ENCODE data around the gene MAP4K5.
"Not testable (repeated sequence)": the region's sequence is repeated elsewhere in the genome, so short reads cannot be mapped to it uniquely, and the experiment has no call there.

DNA sequence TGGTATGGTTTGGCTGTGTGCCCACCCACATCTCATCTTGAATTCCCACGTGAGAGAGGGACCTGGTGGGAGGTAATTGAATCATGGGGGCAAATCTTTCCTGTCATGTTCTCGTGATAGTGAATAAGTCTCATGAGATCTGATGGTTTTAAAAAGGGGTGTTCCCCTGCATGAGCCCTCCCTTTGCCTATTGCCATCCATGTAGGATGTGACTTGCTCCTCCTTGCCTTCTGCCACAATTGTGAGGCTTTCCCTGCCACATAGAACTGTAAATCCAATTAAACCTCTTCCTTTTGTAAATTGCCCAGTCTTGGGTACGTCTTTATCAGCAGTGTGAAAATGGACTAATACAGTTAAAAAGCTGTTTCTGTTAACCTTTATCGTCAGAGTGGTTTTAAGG lies 5.7 kb upstream of the MAP4K5 start:
- TF ChIP-seq, protein P1, sequence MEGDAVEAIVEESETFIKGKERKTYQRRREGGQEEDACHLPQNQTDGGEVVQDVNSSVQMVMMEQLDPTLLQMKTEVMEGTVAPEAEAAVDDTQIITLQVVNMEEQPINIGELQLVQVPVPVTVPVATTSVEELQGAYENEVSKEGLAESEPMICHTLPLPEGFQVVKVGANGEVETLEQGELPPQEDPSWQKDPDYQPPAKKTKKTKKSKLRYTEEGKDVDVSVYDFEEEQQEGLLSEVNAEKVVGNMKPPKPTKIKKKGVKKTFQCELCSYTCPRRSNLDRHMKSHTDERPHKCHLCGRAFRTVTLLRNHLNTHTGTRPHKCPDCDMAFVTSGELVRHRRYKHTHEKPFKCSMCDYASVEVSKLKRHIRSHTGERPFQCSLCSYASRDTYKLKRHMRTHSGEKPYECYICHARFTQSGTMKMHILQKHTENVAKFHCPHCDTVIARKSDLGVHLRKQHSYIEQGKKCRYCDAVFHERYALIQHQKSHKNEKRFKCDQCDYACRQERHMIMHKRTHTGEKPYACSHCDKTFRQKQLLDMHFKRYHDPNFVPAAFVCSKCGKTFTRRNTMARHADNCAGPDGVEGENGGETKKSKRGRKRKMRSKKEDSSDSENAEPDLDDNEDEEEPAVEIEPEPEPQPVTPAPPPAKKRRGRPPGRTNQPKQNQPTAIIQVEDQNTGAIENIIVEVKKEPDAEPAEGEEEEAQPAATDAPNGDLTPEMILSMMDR (IDR thresholded peaks at IDR 0.05) = not testable (repeated sequence)
- TF ChIP-seq POLR2A (IDR thresholded peaks at IDR 0.05) = not testable (repeated sequence)
